IMR-90 (cell line): Measurements from ENCODE around the gene CRYGC. TPM values are rescaled to one million over a fixed set of nuclear protein-coding genes. Genes with fewer than 3 reads are reported as not detected.

Source experiments
- ATAC-seq: fragments of 200-7000 bp; cut with Tn5 transposase; 2 replicates; pipeline ENCODE4 v1.9.1; 2020; ENCODE audit warnings: low read depth, mild to moderate bottlenecking, moderate library complexity
- BruUV-seq: library from RNA; stranded (reverse); fragments of 400-500 nt; replicated peaks from 2 replicates; lab custom pipeline; 2021; lab: Mats Ljungman, UMichigan
- CTCF ChIA-PET: fragments of 300-600 bp; formaldehyde crosslinking; extraction: SDS; loops from one replicate; lab custom pipeline; 2021; ENCODE audit warnings: antibody characterized with exemption; lab: Yijun Ruan, JAX
- POLR2A ChIA-PET: fragments of 300-600 bp; sonication (Branson Sonifier 250); formaldehyde crosslinking; loops from one replicate; lab custom pipeline; 2022; ENCODE audit warnings: antibody characterized with exemption; ENCODE audit not compliant: unreplicated experiment; lab: Charles Lee
- DNase-seq: peaks from one replicate; pipeline ENCODE4 v3.0.0; 2013
- H2AFZ ChIP-seq: replicated peaks from 2 replicates; pipeline ENCODE3; 2013; ENCODE audit warnings: low read length, mild to moderate bottlenecking; ENCODE audit not compliant: poor library complexity
- H2AK5ac ChIP-seq: 2 replicates; pipeline ENCODE4 v1.6.1; 2013; ENCODE audit warnings: low read depth, low read length, inconsistent platforms
- H2AK9ac ChIP-seq: replicated peaks from 2 replicates; pipeline ENCODE3; 2013; ENCODE audit warnings: mild to moderate bottlenecking, low read depth, low read length, moderate library complexity; ENCODE audit not compliant: poor library complexity
- H2BK120ac ChIP-seq: 2 replicates; pipeline ENCODE4 v1.6.1; 2013; ENCODE audit warnings: low read depth, low read length, inconsistent platforms
- H2BK15ac ChIP-seq: 3 replicates; pipeline ENCODE4 v1.6.1; 2013; ENCODE audit warnings: low read depth, low read length, inconsistent platforms
- H2BK20ac ChIP-seq: 2 replicates; pipeline ENCODE4 v1.6.1; 2013; ENCODE audit warnings: low read depth, mild to moderate bottlenecking, inconsistent platforms, low read length, moderate library complexity
- H2BK5ac ChIP-seq: 2 replicates; pipeline ENCODE4 v1.6.1; 2013; ENCODE audit warnings: mild to moderate bottlenecking, low read depth, low read length, inconsistent platforms; ENCODE audit not compliant: poor library complexity, severe bottlenecking
- H3K14ac ChIP-seq: replicated peaks from 2 replicates; pipeline ENCODE4 v1.6.1; 2013; ENCODE audit warnings: low read depth, low read length, inconsistent platforms
- H3K18ac ChIP-seq: 2 replicates; pipeline ENCODE4 v1.6.1; 2013; ENCODE audit warnings: low read depth, low read length, control low read depth
- H3K23ac ChIP-seq: 2 replicates; pipeline ENCODE4 v1.6.1; 2013; ENCODE audit warnings: low read depth, low read length, inconsistent platforms
- H3K27ac ChIP-seq: 2 replicates; pipeline ENCODE4 v1.5.1; 2013; ENCODE audit warnings: mild to moderate bottlenecking, control low read depth, low read length; ENCODE audit not compliant: insufficient read depth
- H3K27me3 ChIP-seq: 2 replicates; pipeline ENCODE4 v1.6.1; 2013; ENCODE audit warnings: low read length; ENCODE audit not compliant: control insufficient read depth, insufficient read depth
- H3K36me3 ChIP-seq: 2 replicates; pipeline ENCODE4 v1.6.1; 2013; ENCODE audit warnings: low read length, mixed read lengths; ENCODE audit not compliant: control insufficient read depth, insufficient read depth
- H3K4ac ChIP-seq: 2 replicates; pipeline ENCODE4 v1.6.1; 2013; ENCODE audit warnings: low read depth, low read length, inconsistent platforms
- H3K4me1 ChIP-seq: 2 replicates; pipeline ENCODE4 v1.6.1; 2013; ENCODE audit warnings: low read length, mixed read lengths; ENCODE audit not compliant: control insufficient read depth, insufficient read depth
- H3K4me2 ChIP-seq: 2 replicates; pipeline ENCODE4 v1.6.1; 2013; ENCODE audit warnings: low read depth, mild to moderate bottlenecking, control low read depth, low read length, moderate library complexity
- H3K4me3 ChIP-seq: 2 replicates; pipeline ENCODE4 v1.5.1; 2013; ENCODE audit warnings: low read depth, mild to moderate bottlenecking, control low read depth, low read length, moderate library complexity; ENCODE audit not compliant: insufficient read depth
- H3K56ac ChIP-seq: 2 replicates; pipeline ENCODE4 v1.6.1; 2013; ENCODE audit warnings: low read length, inconsistent platforms; ENCODE audit not compliant: insufficient read depth; ENCODE audit errors: extremely low read depth
- H3K79me1 ChIP-seq, 2 experiments: 2 replicates each; pipeline ENCODE4 v1.6.1; 2013; ENCODE audit warnings: low read length in 2 of 2, inconsistent platforms in 1 of 2, low read depth in 1 of 2
- H3K9ac ChIP-seq: 2 replicates; pipeline ENCODE4 v1.6.1; 2013; ENCODE audit warnings: low read depth, low read length, control low read depth
- H3K9me1 ChIP-seq: 2 replicates; pipeline ENCODE4 v1.6.1; 2013; ENCODE audit warnings: low read length, inconsistent platforms; ENCODE audit not compliant: insufficient read depth
- H3K9me3 ChIP-seq: 2 replicates; pipeline ENCODE4 v1.6.1; 2013; ENCODE audit warnings: low read length; ENCODE audit not compliant: control insufficient read depth, insufficient read depth
- H4K20me1 ChIP-seq: 2 replicates; pipeline ENCODE4 v1.6.1; 2013; ENCODE audit warnings: low read length, inconsistent platforms; ENCODE audit not compliant: insufficient read depth
- H4K5ac ChIP-seq: 2 replicates; pipeline ENCODE4 v1.6.1; 2013; ENCODE audit warnings: mild to moderate bottlenecking, low read depth, low read length, control low read depth
- H4K8ac ChIP-seq, 2 experiments: 2 replicates each; pipeline ENCODE4 v1.6.1; 2013; ENCODE audit warnings: low read depth in 2 of 2, low read length in 2 of 2, control low read depth in 1 of 2, inconsistent platforms in 1 of 2
- H4K91ac ChIP-seq: 2 replicates; pipeline ENCODE4 v1.6.1; 2013; ENCODE audit warnings: low read depth, low read length, inconsistent platforms; ENCODE audit not compliant: insufficient read depth
- BHLHE40 ChIP-seq: fragments of 150-350 bp; IDR thresholded peaks from 2 replicates; pipeline ENCODE4 v1.6.1; 2016; ENCODE audit warnings: mild to moderate bottlenecking, low read depth, low read length
- CEBPB ChIP-seq: IDR thresholded peaks from 2 replicates; pipeline ENCODE4 v1.6.1; 2012; ENCODE audit warnings: low read depth, low read length, improper control_type of control experiment
- CTCF ChIP-seq: conservative IDR thresholded peaks from 2 replicates; pipeline ENCODE4 v1.5.1; 2012; ENCODE audit warnings: mild to moderate bottlenecking, low read depth, low read length, improper control_type of control experiment
- ELK1 ChIP-seq: fragments of 150-350 bp; IDR thresholded peaks from 2 replicates; pipeline ENCODE4 v1.6.1; 2016; ENCODE audit warnings: low read depth, mild to moderate bottlenecking, low read length, moderate library complexity, borderline replicate concordance
- FOS ChIP-seq: fragments of 150-350 bp; IDR thresholded peaks from 2 replicates; pipeline ENCODE4 v1.6.1; 2016; ENCODE audit warnings: low read depth, low read length
- MAFK ChIP-seq: IDR thresholded peaks from 2 replicates; pipeline ENCODE4 v1.6.1; 2012; ENCODE audit warnings: low read depth, low read length, improper control_type of control experiment
- MAZ ChIP-seq: IDR thresholded peaks from 2 replicates; pipeline ENCODE4 v1.6.1; 2012; ENCODE audit warnings: low read depth, mild to moderate bottlenecking, low read length, improper control_type of control experiment, moderate library complexity, borderline replicate concordance
- MXI1 ChIP-seq: IDR thresholded peaks from 2 replicates; pipeline ENCODE4 v1.6.1; 2012; ENCODE audit warnings: low read depth, mild to moderate bottlenecking, low read length, moderate library complexity, borderline replicate concordance
- NFE2L2 ChIP-seq: fragments of 150-350 bp; IDR thresholded peaks from 2 replicates; pipeline ENCODE4 v1.6.1; 2016; ENCODE audit warnings: low read depth, mild to moderate bottlenecking, low read length
- POLR2A ChIP-seq: IDR thresholded peaks from 2 replicates; pipeline ENCODE4 v1.6.1; 2012; ENCODE audit warnings: mild to moderate bottlenecking, low read depth, low read length
- RAD21 ChIP-seq: IDR thresholded peaks from 2 replicates; pipeline ENCODE4 v1.6.1; 2012; ENCODE audit warnings: low read length, improper control_type of control experiment
- RCOR1 ChIP-seq: IDR thresholded peaks from 2 replicates; pipeline ENCODE4 v1.6.1; 2012; ENCODE audit warnings: mild to moderate bottlenecking, low read length, improper control_type of control experiment; ENCODE audit not compliant: insufficient replicate concordance
- RFX5 ChIP-seq: IDR thresholded peaks from 2 replicates; pipeline ENCODE4 v1.8.0; 2012; ENCODE audit warnings: low read depth, mild to moderate bottlenecking, low read length, moderate library complexity
- SMC3 ChIP-seq: fragments of 150-350 bp; IDR thresholded peaks from 2 replicates; pipeline ENCODE4 v1.6.1; 2016; ENCODE audit warnings: low read depth, mild to moderate bottlenecking, antibody characterized with exemption, low read length, moderate library complexity
- WGBS, 2 experiments: methylation state at CpG; one replicate each; pipeline versions ENCODE4 v1.1.5 to v1.1.7; 2013; ENCODE audit warnings: missing lambda C conversion rate in 2 of 2; ENCODE audit not compliant: insufficient read length in 1 of 2; ENCODE audit errors: extremely low coverage in 2 of 2; 5-methylcytosine and 5-hydroxymethylcytosine counted together
- dilution Hi-C: fragments of 300-500 bp; cut with HindIII; formaldehyde crosslinking; loops from one replicate; pipeline ENCODE4 v1.14.3; 2018; ENCODE audit warnings: low sequenced_read_pairs; ENCODE audit not compliant: unreplicated experiment
- in situ Hi-C: fragments of 300-500 bp; cut with MboI; formaldehyde crosslinking; loops from 3 replicates; pipeline ENCODE4 v1.14.3; 2019; ENCODE audit warnings: low sequenced_read_pairs, inconsistent platforms, mixed read lengths
- intact Hi-C: fragments of 100-400 bp; cut with micrococcal nuclease; formaldehyde crosslinking; loops from 2 replicates; pipeline ENCODE4 v1.10.0; 2022
- polyA plus RNA-seq, 3 experiments: library from polyadenylated mRNA; depleted of rRNA; stranded (reverse); fragments of >200 nt; gene quantifications; 2 replicates each; pipeline ENCODE4 v1.2.3, GENCODE V29; 2012; ENCODE audit warnings: low replicate concordance in 1 of 3
- total RNA-seq: library from RNA; depleted of rRNA; stranded (reverse); fragments of >200 nt; gene quantifications from 2 replicates; pipeline ENCODE4 v1.2.3, GENCODE V29; 2012
- TF ChIP-seq, protein P1 (sequence below): fragments of 150-350 bp; IDR thresholded peaks from 2 replicates; pipeline ENCODE4 v1.6.1; 2017; ENCODE audit warnings: mild to moderate bottlenecking, antibody characterized with exemption, low read length, low read depth

Gene CRYGC
- total and polyA plus RNA-seq, 2 of the 4 experiments (the other 2 are of a cell fraction): not detected

DNA sequence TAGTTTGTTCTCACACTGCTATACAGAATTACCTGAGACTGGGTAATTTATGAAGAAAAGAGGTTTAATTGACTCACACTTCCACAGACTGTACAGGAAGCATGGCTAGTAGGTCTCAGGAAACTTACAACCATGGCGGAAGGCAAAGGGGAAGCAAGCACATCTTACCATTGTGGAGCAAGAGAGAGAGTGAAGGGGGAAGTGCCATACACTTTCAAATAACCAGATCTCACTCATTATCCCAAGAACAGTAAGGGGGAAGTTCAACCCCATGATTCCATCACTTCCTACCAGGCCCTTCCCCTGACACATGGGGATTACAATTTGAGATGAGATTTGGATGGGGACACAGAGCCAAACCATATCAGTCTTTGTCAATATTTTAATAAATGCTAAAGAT lies 21.3 kb upstream of the CRYGC start:
- ATAC-seq (no peak), DNase-seq (no peak)
- H2BK120ac ChIP-seq: no peak overlapping the region
- no peaks in the 10 kb centered on the region for H3K9me1 ChIP-seq
- no peak overlapping the region for H3K4ac ChIP-seq
- H3K9ac ChIP-seq: no peak overlapping the region
- no peak overlapping the region for H2BK20ac ChIP-seq
- no peak overlapping the region for H4K8ac ChIP-seq
- H3K4me2 ChIP-seq: no peak overlapping the region
- H3K4me1 ChIP-seq: no peaks in the 10 kb centered on the region
- in situ Hi-C loops: no loop called here
- no peak overlapping the region for H3K23ac ChIP-seq
- H3K36me3 ChIP-seq: no peaks in the 10 kb centered on the region
- no peak overlapping the region for H2BK15ac ChIP-seq
- H4K20me1 ChIP-seq: no peaks in the 10 kb centered on the region
- H2AFZ ChIP-seq: no peak overlapping the region
- no peak overlapping the region for H3K14ac ChIP-seq
- H3K56ac ChIP-seq: no peak overlapping the region
- ChIA-PET POLR2A (no interaction called here), CTCF (no interaction called here)
- no peaks in the 10 kb centered on the region for H3K9me3 ChIP-seq
- WGBS, 2 experiments: no CpG with 5 or more reads among the region's 1 CpG
- H3K79me1 ChIP-seq: no peaks in the 10 kb centered on the region
- no peak overlapping the region for H2AK5ac ChIP-seq
- no peak overlapping the region for H4K5ac ChIP-seq
- no peak overlapping the region for H3K27ac ChIP-seq
- no TSS peak for BruUV-seq
- dilution Hi-C loops: no loop called here
- H3K4me3 ChIP-seq: no peak overlapping the region
- intact Hi-C loops: loop anchor here (1.0 kb wide), 1 partner anchor 41 kb away; no protein-coding TSS in a partner anchor
- TF ChIP-seq POLR2A (no peak), SMC3 (no peak), ELK1 (no peak), NFE2L2 (no peak), RFX5 (no peak), MXI1 (no peak), CTCF (no peak), FOS (no peak), RCOR1 (no peak), RAD21 (no peak), CEBPB (no peak), MAFK (no peak), MAZ (no peak), BHLHE40 (no peak)
- TF ChIP-seq, protein P1, sequence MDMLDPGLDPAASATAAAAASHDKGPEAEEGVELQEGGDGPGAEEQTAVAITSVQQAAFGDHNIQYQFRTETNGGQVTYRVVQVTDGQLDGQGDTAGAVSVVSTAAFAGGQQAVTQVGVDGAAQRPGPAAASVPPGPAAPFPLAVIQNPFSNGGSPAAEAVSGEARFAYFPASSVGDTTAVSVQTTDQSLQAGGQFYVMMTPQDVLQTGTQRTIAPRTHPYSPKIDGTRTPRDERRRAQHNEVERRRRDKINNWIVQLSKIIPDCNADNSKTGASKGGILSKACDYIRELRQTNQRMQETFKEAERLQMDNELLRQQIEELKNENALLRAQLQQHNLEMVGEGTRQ: no peak
- no peak overlapping the region for H3K18ac ChIP-seq
- H2AK9ac ChIP-seq: no peak overlapping the region
- H4K91ac ChIP-seq: no peak overlapping the region
- no peak overlapping the region for H2BK5ac ChIP-seq
- H3K27me3 ChIP-seq: 0 out of 2 replicates have a peak, but pooled peaks cover 1% of the 10 kb centered on the region
